ENCODE measurements around the gene ADISSP. TPM values are rescaled to one million over a fixed set of nuclear protein-coding genes. Genes with fewer than 3 reads are reported as not detected.
A peak's percentile ranks its signal among the peaks of the same experiment; 100 is the strongest.

Gene ADISSP
- total RNA-seq, 1 donor from 2014 or later = 24.9 TPM

GRCh38 chr20:3733119-3733995 is 34.2 kb downstream of the ADISSP start:
- H3K27ac Mint-ChIP-seq = peak overlapping the region; percentile 21
- TF ChIP-seq CTCF (IDR thresholded peaks at IDR 0.05; ENCODE audit: unreplicated experiment) = no peak
- H3K36me3 Mint-ChIP-seq = no peaks in the 10 kb centered on the region
- DNase-seq (ENCODE audit: low spot score in 2 of 2, unreplicated experiment in 2 of 2) = no peak
- H3K9me3 Mint-ChIP-seq = no peaks in the 10 kb centered on the region
- H3K27me3 Mint-ChIP-seq (ENCODE audit: low read depth) = peaks cover 30% of the 10 kb centered on the region
- H3K4me3 Mint-ChIP-seq = peak overlapping the region; percentile 63
- peaks cover 21% of the 10 kb centered on the region for H3K4me1 Mint-ChIP-seq

- H3K36me3 Mint-ChIP-seq = no peaks in the 10 kb centered on the region
- peak within 1 kb of the TSS; percentile 21 for H3K27ac Mint-ChIP-seq
- DNase-seq (ENCODE audit: low spot score in 2 of 2, unreplicated experiment in 2 of 2) = no peak
- H3K4me3 Mint-ChIP-seq = peak within 1 kb of the TSS; percentile 63
- peaks cover 38% of the 10 kb centered on the region for H3K27me3 Mint-ChIP-seq (ENCODE audit: low read depth)
- H3K9me3 Mint-ChIP-seq = no peaks in the 10 kb centered on the region
- H3K4me1 Mint-ChIP-seq = peaks cover 26% of the 10 kb centered on the region
- no peak for TF ChIP-seq CTCF (IDR thresholded peaks at IDR 0.05; ENCODE audit: unreplicated experiment)
Observed at GRCh38 chr20:3732327-3733118, 35.0 kb downstream of the ADISSP start, which contains the start of gene HSPA12B. Gene HSPA12B, plus strand, starts transcription at chr20:3732685. Its CDS starts 5,990 bp downstream, at chr20:3738675.

GRCh38 chr20:3731944-3732326 is 35.6 kb downstream of the ADISSP start:
- no peaks in the 10 kb centered on the region for H3K9me3 Mint-ChIP-seq
- H3K36me3 Mint-ChIP-seq = no peaks in the 10 kb centered on the region
- no peak overlapping the region for H3K4me3 Mint-ChIP-seq
- no peak for TF ChIP-seq CTCF (IDR thresholded peaks at IDR 0.05; ENCODE audit: unreplicated experiment)
- H3K4me1 Mint-ChIP-seq = peaks cover 32% of the 10 kb centered on the region
- H3K27ac Mint-ChIP-seq = no peak overlapping the region
- no peak for DNase-seq (ENCODE audit: low spot score in 2 of 2, unreplicated experiment in 2 of 2)
- H3K27me3 Mint-ChIP-seq (ENCODE audit: low read depth) = peaks cover 44% of the 10 kb centered on the region

GRCh38 chr20:3730803-3731672 is 36.5 kb downstream of the ADISSP start:
- H3K4me1 Mint-ChIP-seq = peaks cover 32% of the 10 kb centered on the region
- no peak for TF ChIP-seq CTCF (IDR thresholded peaks at IDR 0.05; ENCODE audit: unreplicated experiment)
- no peak for DNase-seq (ENCODE audit: low spot score in 2 of 2, unreplicated experiment in 2 of 2)
- no peaks in the 10 kb centered on the region for H3K9me3 Mint-ChIP-seq
- H3K27ac Mint-ChIP-seq = no peak overlapping the region
- no peaks in the 10 kb centered on the region for H3K36me3 Mint-ChIP-seq
- peaks cover 46% of the 10 kb centered on the region for H3K27me3 Mint-ChIP-seq (ENCODE audit: low read depth)
- H3K4me3 Mint-ChIP-seq = peak overlapping the region; percentile 21
